Effector memory CD8-positive, alpha-beta T cell (primary cell): ENCODE measurements around the gene DISC1.
A peak's percentile ranks its signal among the peaks of the same experiment; 100 is the strongest.

ENCODE experiments used
- ATAC-seq: fragments of 150-1000 bp; cut with Tn5 transposase; replicated peaks from 2 replicates; pipeline ENCODE4 v1.10.0; 2021; ENCODE audit warnings: mild to moderate bottlenecking, moderate library complexity
- DNase-seq, 3 experiments: peaks; one replicate each; pipeline ENCODE4 v3.0.0; 2021
- H3K27ac Mint-ChIP-seq, 2 donors: one replicate each; pipeline ENCODE4 v1.8.0; 2022; ENCODE audit warnings: mild to moderate bottlenecking in 2 of 2, mixed read lengths in 2 of 2, moderate library complexity in 2 of 2
- H3K27me3 Mint-ChIP-seq, 2 donors: one replicate each; pipeline ENCODE4 v1.8.0; 2022; ENCODE audit warnings: mixed read lengths in 2 of 2
- H3K36me3 Mint-ChIP-seq: one replicate; pipeline ENCODE4 v1.8.0; 2022; ENCODE audit warnings: mild to moderate bottlenecking, moderate library complexity, mixed read lengths; ENCODE audit not compliant: insufficient read depth
- H3K4me1 Mint-ChIP-seq, 2 donors: one replicate each; pipeline ENCODE4 v1.8.0; 2022; ENCODE audit warnings: low read depth in 2 of 2, mixed read lengths in 2 of 2
- H3K4me3 Mint-ChIP-seq, 2 donors: one replicate each; pipeline ENCODE4 v1.8.0; 2022; ENCODE audit warnings: mild to moderate bottlenecking in 2 of 2, mixed read lengths in 2 of 2, moderate library complexity in 2 of 2
- H3K9me3 Mint-ChIP-seq, 2 donors: one replicate each; pipeline ENCODE4 v1.8.0; 2022; ENCODE audit warnings: mixed read lengths in 2 of 2

The DISC1 gene

DNA sequence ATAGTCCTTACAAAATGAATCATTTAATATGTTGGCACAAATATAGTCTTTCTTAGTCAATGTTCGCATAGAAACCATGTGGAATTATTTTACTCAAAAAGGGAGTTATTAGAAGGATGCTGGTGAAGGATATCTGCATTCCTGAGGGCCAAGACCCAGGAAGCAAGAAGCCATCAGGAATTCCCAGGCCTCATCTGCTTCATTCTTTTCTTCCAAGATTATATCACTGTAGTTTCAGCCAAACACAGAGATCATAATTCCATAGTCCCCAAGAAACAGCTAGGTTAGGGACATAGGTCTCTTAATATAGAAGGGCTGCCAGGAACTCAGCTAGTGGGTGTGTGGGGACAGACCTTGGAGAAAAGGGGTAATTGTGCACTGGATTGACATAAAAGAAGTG lies 28.6 kb upstream of the DISC1 start:
- Mint-ChIP-seq H3K27ac (no peak overlapping the region), H3K4me3 (no peak overlapping the region), H3K9me3 (no peaks in the 10 kb centered on the region), H3K4me1 (no peaks in the 10 kb centered on the region), H3K27me3 (no peaks in the 10 kb centered on the region), H3K36me3 (no peaks in the 10 kb centered on the region)
- no peak for DNase-seq
- no peak for ATAC-seq

DNA sequence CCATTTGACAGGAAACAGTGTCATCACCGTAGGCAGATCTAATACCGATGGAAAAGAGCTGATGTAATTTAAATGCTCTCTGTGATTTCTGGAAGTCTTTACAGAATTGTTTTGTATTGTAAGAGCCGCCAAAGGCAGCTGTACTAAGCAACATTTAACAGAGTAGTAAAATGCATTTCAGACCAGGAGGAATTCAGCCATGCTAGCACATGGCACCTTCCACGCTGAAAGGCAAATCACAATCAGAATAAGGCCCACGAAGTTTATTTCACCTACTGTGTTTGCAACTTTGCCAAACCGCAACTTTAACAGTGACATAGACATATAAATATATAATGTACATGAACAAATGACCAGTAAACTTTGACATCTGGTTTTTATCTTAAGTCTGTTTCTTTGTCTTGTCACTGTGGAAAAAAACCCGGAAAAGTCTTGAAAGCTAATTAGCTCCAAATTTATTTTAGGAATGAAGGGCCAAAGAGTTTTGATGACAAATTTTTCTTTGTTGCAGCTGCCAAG lies 26.1 kb upstream of the DISC1 start:
- ATAC-seq (no peak), DNase-seq (no peak)
- Mint-ChIP-seq H3K27me3 (no peaks in the 10 kb centered on the region), H3K4me3 (no peak overlapping the region), H3K27ac (no peak overlapping the region), H3K36me3 (peaks cover 5% of the 10 kb centered on the region), H3K9me3 (no peaks in the 10 kb centered on the region), H3K4me1 (peaks cover 8% of the 10 kb centered on the region in 2 donors)

DNA sequence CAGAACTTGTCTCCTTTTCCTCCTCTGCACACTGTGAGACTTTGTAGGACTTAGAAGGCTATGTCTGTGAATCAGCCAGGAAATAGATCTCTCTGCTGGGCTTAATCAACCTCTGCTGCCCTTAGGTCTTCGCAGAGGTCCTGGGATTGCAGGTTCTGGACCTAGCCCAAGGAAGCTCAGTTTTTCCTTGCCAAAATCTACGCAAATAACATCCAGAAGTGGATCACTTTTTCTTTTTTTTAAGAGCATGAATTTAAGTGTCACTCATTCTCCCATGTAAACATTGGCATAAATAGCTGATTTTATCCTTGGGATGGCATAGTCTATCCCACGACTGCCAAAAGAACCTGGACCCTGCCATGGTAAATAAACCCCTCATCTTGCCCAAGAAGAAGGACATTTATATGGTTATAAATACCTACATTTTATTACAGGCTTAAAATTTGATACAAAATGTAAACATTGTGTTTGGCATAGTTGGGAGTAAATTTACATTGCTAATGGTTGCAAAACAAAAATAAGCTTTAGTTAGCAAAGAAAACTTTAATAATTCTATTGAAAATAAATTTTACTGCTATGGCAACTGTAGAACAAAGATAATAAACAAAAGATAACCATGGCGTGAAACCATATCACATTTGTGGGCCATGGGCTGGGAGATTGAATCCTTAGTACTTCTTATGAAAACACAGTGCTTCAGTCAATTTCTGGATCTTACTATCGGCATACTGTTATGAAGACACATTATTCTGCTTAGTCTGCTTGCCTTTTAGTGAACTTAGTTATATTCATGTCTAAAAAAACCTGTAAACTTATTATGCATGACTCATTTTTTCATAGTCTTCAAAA lies 24.5 kb upstream of the DISC1 start:
- Mint-ChIP-seq H3K27ac (no peak overlapping the region), H3K27me3 (no peaks in the 10 kb centered on the region), H3K9me3 (no peaks in the 10 kb centered on the region), H3K4me3 (no peak overlapping the region), H3K4me1 (peaks cover 8% of the 10 kb centered on the region in 2 donors), H3K36me3 (peaks cover 5% of the 10 kb centered on the region)
- no peak for DNase-seq
- ATAC-seq, result no peak

DNA sequence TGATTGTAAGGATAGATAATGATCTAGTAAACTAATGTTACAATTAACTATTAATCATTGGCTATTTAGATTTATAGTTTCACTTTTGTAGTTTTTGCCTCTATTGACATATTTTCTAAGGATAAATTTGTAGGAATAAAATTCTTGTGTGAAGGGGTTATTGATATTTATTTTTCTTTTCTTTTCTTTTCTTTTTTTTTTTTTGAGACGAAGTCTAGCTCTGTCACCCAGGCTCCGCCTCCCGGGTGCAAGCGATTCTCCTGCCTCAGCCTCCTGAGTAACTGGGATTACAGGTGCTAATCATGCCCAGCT lies 24.0 kb upstream of the DISC1 start:
- DNase-seq, result no peak
- no peak overlapping the region for H3K27ac Mint-ChIP-seq
- H3K9me3 Mint-ChIP-seq, result no peaks in the 10 kb centered on the region
- H3K4me1 Mint-ChIP-seq, result peaks cover 8% of the 10 kb centered on the region in 2 donors
- no peaks in the 10 kb centered on the region for H3K27me3 Mint-ChIP-seq
- ATAC-seq, result no peak
- no peak overlapping the region for H3K4me3 Mint-ChIP-seq
- H3K36me3 Mint-ChIP-seq, result peaks cover 5% of the 10 kb centered on the region

DNA sequence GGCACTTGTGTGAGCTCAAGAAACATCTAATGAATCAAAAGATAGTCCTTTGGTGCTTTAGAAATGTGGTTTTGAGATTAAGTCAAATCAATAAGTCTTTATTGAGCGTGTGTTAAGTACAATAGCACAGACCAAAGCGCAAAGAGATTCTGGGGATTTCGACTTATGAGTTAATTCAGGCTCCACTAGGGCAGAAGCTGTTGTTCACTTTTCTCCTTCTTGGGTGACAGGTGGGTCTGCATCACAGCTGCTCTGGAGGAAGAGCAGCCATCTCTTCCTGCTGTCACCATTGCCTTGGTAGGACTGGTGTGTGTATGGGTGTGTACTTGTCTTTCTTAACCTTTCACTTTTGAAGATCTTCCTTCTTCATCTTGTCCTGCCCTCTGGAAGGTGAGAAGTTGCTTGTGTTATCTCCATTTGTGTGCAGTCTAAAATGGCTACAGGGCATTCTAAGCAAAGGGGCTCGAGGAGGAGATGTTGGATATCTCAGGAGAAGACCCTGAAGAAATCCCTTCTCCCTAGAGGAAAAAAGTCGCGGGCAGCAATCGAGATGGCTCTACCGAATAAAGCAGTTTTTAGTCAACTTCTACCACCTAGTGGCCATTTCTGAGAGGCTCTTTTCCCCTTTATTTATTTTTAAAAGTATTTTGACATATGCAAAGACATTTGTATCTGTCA lies 22.9 kb upstream of the DISC1 start:
- no peaks in the 10 kb centered on the region for H3K9me3 Mint-ChIP-seq
- peaks cover 8% of the 10 kb centered on the region in 2 donors for H3K4me1 Mint-ChIP-seq
- H3K27ac Mint-ChIP-seq, result peak overlapping the region; percentile 74 to 86
- H3K27me3 Mint-ChIP-seq, result no peaks in the 10 kb centered on the region
- ATAC-seq (peak; percentile 85), DNase-seq (peak; percentile 35 to 45 (median 44))
- peak overlapping the region; percentile 87 for H3K4me3 Mint-ChIP-seq
- peaks cover 5% of the 10 kb centered on the region for H3K36me3 Mint-ChIP-seq

DNA sequence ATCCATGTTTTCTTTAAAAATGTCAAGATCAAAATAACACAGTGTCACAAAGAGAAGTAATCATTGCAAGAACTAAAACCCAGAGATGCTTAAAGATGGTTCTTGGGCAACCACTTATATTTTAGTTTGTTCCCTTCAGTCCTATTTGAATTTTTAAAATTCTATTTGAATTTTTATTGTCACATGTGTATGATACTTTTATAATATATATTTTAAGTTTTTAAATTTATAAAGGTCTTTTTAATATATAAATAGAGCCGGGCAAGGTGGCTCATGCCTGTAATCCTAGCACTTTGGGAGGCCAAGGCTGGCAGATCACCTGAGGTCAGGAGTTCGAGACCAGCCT lies 22.3 kb upstream of the DISC1 start:
- Mint-ChIP-seq H3K27me3 (no peaks in the 10 kb centered on the region), H3K4me3 (peak overlapping the region; percentile 87), H3K27ac (peak overlapping the region; percentile 74 to 86)

DNA sequence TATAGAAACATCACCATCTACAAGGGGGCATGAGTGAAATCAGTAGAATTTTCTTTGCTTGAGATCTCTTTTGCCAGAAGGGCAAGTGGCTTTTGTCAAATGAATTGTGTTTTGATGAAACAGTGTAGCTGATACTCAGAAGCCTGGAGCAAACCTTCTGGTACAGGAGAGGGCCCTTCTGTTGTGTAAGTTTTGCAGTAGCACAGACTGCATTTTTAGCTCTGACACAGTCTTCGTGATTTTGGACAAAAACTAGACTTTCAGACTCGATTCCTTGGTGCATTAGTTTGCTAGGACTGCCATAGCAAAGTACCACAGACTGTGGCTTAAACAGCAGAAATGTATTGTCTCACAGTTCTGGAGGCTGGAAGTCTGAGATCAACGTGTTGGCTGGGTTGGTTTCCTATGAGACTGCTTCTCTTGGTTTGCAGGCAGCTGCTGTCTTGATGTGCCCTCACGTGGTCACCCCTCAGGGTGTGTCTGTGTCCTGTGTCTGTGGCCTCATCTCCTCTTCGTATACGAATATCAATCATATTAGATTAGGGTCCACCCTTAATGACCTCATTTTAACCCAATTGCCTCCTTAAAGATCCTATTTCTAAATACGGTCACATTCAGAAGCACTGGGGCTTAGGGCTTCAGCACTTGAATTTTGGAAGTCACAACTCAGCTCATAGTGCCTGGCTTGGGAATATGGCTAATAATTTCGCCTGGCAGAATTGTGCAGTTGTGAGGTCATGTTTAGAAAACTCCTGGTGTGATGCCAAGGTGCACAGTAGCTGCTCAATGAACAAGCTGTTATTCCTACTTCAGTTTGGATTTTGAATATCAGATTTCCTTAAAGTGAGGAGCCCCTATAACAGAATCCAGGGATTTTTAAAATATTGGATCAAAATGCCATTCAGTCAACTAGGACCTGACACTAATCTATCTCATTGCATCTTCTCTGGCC lies 21.2 kb upstream of the DISC1 start:
- DNase-seq (no peak), ATAC-seq (peak; percentile 70)
- Mint-ChIP-seq H3K9me3 (no peaks in the 10 kb centered on the region), H3K4me3 (no peak overlapping the region), H3K27me3 (no peaks in the 10 kb centered on the region), H3K36me3 (peaks cover 5% of the 10 kb centered on the region), H3K27ac (no peak overlapping the region), H3K4me1 (peaks cover 8 to 9% of the 10 kb centered on the region in 2 donors)

More for the DNA sequence above, 22.3 kb upstream of the DISC1 start:
- Mint-ChIP-seq H3K4me1 (peaks cover 8% of the 10 kb centered on the region in 2 donors), H3K36me3 (peaks cover 5% of the 10 kb centered on the region), H3K9me3 (no peaks in the 10 kb centered on the region)
- no peak for ATAC-seq
- no peak for DNase-seq

DNA sequence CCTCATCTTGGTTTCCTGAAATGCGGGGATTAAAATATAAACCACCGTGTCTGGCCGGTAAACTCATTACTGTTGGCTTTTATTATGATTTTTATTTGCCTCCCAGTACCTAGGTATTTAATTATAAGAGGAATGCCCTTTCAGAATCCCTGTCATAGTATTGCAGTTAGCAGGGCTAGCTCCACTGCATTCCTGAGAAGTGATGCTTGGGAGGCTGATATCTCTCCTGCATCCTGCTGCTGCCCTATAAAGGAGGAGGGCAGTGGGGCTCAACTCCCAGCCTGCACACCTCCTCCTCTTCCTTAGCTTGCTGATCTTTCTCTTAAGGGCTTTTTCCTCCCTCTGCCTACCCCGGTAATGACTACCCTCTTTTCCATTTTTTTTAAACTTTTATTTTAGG lies 19.9 kb upstream of the DISC1 start:
- peaks cover 20 to 21% of the 10 kb centered on the region in 2 donors for H3K4me1 Mint-ChIP-seq
- H3K27me3 Mint-ChIP-seq, result no peaks in the 10 kb centered on the region
- H3K4me3 Mint-ChIP-seq, result no peak overlapping the region
- ATAC-seq (no peak), DNase-seq (no peak)
- peaks cover 5% of the 10 kb centered on the region for H3K36me3 Mint-ChIP-seq
- H3K9me3 Mint-ChIP-seq, result no peaks in the 10 kb centered on the region
- no peak overlapping the region for H3K27ac Mint-ChIP-seq

DNA sequence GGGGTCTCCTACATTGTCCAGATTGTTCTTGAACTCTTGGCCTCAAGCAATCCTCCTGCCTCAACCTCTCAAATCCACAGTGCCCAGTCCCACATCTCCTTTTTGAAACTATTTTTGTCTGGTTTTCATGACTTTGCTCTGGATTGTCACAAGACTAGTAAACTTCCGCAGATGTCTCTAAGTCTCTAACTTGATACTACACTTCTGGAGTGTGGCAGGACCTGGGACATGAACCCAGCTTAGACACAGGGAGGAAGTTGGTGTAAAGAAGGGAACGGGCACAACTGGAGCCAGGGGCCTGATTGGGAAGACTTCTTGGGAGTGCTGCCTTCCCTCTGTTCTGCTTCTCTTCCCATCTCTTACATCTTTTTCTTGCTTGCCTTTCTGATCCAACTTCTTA lies 16.2 kb upstream of the DISC1 start:
- ATAC-seq (no peak), DNase-seq (no peak)
- Mint-ChIP-seq H3K9me3 (no peaks in the 10 kb centered on the region), H3K27me3 (no peaks in the 10 kb centered on the region), H3K27ac (no peak overlapping the region), H3K36me3 (peaks cover 7% of the 10 kb centered on the region), H3K4me1 (peaks cover 47 to 49% of the 10 kb centered on the region in 2 donors), H3K4me3 (no peak overlapping the region)

DNA sequence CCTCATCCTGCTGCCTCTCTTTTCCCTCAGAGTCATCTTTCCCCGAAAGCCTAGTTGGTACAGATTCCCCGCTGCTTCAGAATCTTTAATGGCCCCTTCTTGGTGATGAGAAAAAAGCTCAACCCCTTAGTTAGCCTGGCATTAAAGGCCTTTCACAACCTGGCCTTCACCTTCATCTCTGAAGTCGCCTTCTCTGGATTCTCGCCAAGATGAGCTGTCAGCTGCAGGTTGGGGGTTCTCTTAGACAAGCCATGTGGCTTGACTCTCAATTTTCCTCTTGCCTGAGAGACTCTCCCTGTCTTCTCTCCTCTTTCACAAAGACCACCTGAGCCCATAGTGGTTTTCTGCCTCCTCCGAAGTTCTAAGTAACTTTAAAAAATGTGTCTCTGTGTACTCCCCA lies 15.5 kb upstream of the DISC1 start:
- Mint-ChIP-seq H3K36me3 (peaks cover 7% of the 10 kb centered on the region), H3K27ac (peak overlapping the region in 1 of 2 donors; percentile 76), H3K9me3 (no peaks in the 10 kb centered on the region), H3K4me1 (peaks cover 45 to 50% of the 10 kb centered on the region in 2 donors), H3K27me3 (no peaks in the 10 kb centered on the region), H3K4me3 (peak overlapping the region in 1 of 2 donors; percentile 83)
- no peak for ATAC-seq
- DNase-seq, result no peak

DNA sequence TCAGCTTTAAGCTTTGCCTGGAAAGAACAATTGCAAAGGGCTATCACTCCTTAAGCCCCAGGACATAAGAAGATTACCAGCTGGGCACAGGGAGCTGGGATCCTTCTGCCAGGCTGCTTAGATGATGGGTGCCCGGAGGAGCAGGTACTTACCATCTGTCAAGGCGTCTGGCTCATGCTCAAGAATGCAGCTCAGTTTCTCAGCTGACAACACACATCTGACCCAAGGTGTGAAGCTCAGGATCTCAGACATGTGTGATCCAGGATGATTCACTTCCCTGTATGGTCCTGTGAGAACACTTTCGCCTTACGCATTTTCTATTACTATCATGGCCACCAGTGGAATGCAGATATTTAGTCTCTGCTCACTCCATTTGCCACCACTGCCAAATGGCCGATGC lies 14.7 kb upstream of the DISC1 start:
- H3K9me3 Mint-ChIP-seq, result no peaks in the 10 kb centered on the region
- peaks cover 7% of the 10 kb centered on the region for H3K36me3 Mint-ChIP-seq
- H3K4me3 Mint-ChIP-seq, result peak overlapping the region; percentile 74 to 83
- peak; percentile 11 for ATAC-seq
- H3K27ac Mint-ChIP-seq, result peak overlapping the region; percentile 76 to 91
- no peaks in the 10 kb centered on the region for H3K27me3 Mint-ChIP-seq
- DNase-seq, result no peak
- peaks cover 45 to 50% of the 10 kb centered on the region in 2 donors for H3K4me1 Mint-ChIP-seq

DNA sequence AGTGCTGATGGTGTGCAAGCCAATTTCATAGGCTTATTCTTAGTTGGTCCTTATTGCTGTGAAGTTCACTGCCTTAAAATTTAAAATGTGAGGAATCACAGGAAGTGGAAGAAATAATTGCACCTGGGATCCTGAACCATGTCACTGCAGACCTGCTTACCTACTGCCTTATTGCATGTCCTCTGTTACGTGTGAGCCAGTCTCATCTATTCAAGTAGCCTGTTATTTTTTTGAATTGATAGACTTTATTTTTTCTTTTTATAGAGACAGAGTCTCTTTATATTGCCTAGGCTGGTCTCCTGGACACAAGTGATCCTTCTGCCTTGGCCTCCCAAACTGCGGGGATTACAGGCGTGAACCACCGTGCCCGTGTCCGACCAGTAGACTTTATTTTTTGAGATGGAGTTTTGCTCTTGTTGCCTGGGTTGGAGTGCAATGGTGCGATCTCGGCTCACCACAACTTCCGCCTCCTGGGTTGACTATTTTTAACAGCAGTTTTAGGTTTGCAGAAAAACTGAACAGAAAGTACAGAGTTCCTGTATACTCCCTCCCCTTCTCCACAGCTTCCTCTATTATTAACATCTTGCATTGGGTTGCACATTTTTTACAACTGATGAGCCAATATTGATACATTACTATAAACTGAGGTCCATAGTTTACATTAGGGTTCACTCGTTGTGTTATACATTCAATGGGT lies 14.0 kb upstream of the DISC1 start:
- Mint-ChIP-seq H3K27me3 (no peaks in the 10 kb centered on the region), H3K27ac (peak overlapping the region; percentile 76 to 91), H3K36me3 (peaks cover 7% of the 10 kb centered on the region), H3K4me3 (peak overlapping the region; percentile 74 to 83), H3K9me3 (no peaks in the 10 kb centered on the region), H3K4me1 (peaks cover 45 to 50% of the 10 kb centered on the region in 2 donors)
- peak; percentile 96 for ATAC-seq
- DNase-seq, result peak; percentile 35 to 48 (median 43)
